ENCODE measurements around the gene GABRD.

Gene GABRD

GRCh38 chr1:2053784-2054376 is 34.7 kb downstream of the GABRD start:
- no peak for DNase-seq (ENCODE audit: low spot score)

GRCh38 chr1:2054560-2054959 is 35.4 kb downstream of the GABRD start:
- DNase-seq (ENCODE audit: low spot score), result no peak

GRCh38 chr1:2055911-2056575 is 36.9 kb downstream of the GABRD start:
- DNase-seq (ENCODE audit: low spot score), result no peak

DNA sequence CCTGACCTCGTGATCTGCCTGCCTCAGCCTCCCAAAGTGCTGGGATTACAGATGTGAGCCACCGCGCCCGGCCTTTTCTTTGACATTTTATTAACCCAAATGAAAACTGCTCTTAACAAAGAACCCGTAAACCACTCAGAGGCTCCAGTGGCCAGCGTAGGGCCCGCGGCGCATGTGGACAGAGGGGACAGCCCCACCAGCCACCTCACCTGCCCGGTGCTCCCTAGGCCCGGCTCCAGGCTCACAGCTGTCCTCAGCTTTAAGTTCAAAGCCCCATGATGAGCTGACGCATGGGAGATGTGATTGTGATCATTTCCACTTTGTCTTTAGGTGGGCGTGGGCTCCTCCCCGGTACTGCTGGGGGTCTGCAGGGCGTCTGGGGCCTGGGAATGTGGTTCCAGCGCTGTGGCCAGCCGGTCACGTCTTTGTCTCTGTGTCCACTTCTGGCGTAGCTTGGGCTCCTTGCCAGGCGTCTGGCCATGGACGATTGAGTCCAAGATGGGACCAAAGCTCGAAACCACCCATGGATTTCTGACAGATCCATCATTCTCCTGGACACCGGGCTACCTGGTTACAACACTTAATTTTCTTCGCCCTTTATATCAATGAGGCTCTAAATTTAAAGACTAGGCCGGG is 37.9 kb downstream of the GABRD start:
- DNase-seq (ENCODE audit: low spot score), result no peak

- DNase-seq (ENCODE audit: low spot score), result no peak
Measured at GRCh38 chr1:2059290-2059953, 40.3 kb downstream of the GABRD start.

- no peak for DNase-seq (ENCODE audit: low spot score)
Measured at GRCh38 chr1:2060072-2060471, 40.9 kb downstream of the GABRD start.

DNA sequence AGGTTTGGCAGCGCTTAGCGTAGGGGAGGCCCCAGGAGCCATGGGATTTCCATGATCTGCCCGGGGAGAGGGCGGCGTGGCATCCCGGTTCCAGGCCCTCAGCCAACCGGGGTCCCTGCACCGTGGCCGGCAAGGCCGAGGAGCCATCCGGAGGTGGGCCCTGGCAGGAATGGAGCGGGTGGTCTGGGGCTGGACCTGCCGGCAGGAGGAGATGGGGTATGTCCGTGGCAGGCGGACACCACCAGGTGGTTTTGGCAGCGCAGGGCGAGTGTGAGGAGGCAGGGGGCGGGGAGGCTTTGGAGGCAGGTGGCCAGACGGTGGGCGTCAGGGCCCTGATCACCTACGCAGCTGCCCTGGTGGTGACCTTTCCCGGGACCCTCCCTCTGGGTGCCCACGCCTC is 41.4 kb downstream of the GABRD start:
- no peak for DNase-seq (ENCODE audit: low spot score)

DNA sequence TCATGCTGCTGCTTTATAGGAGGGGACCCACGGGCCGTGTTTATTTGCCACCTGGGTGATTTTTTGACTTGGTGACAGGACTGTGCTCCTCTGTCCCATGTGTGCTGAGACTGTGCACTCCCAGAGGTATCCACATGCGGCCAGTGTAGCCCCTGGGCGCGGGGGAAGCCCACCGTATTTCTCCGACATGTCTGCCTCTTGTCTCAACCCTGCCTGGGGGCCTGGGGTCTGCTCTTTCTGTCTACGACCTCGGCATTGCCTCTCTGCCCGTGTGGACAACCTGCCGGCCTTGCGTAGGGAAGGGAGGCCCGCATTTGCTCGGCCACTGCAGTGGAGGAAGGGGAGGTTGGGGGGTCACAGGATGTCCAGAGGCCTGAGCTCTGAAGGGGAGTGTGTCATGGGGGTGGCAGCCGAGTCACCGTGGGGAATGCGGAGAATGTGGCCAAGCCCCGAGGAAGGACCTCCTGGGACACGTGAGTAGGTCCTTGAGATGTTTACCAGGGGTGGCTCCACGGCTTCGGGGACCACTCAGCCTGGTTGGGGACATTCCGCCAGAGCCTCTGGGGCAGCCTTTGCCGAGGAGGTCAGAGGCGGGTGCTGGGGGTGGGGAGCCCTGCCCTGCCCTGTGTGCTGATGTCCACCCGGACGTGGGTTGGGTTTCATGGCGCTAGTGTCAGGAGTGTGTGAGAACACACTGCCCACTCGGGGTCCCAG is 42.1 kb downstream of the GABRD start:
- DNase-seq (ENCODE audit: low spot score), result no peak

DNA sequence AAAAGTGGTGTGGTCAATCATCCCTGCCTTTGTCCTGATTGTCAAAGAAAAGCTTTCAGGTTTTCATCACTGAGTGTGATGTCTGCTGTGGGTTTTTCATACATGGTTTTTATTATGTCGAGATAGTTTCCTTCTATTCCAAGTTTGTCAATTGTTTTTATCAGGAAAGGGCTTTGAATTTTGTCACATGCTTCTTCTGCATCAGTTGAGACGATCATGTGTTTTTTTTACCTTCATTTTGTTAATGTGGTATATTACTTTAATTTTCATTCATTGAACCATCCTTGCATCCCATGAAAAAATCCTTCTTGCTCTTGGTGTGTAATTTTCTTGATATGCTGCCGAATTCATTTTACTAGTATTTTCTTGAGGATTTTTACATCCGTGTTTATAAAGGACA is 46.6 kb downstream of the GABRD start:
- DNase-seq (ENCODE audit: low spot score), result no peak

GRCh38 chr1:2067393-2067792 is 48.2 kb downstream of the GABRD start:
- no peak for DNase-seq (ENCODE audit: low spot score)

- no peak for DNase-seq (ENCODE audit: low spot score)
Measured at GRCh38 chr1:2067981-2068380, 48.8 kb downstream of the GABRD start.

GRCh38 chr1:2068951-2069350 is 49.8 kb downstream of the GABRD start:
- DNase-seq (ENCODE audit: low spot score), result no peak

DNA sequence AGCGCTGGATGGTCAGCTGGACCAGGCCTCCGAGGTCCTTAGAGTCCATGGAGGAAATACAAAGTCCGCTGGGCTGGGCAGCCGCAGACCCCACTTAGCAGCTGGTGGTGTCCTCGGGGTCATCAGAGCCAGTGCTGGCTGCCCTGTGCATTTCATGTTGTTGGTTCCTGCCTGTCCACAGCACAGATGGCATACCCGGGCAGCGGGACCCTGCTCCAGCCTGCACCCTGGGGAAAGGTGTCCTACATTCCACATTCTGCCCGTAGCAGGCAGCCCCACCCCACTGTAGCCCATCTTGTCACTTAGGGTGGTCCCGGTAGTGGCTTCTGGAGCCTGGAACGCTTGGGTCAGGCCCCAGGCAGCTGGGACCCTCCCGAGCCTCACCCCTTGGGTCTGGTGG is 50.9 kb downstream of the GABRD start:
- DNase-seq (ENCODE audit: low spot score), result no peak

DNA sequence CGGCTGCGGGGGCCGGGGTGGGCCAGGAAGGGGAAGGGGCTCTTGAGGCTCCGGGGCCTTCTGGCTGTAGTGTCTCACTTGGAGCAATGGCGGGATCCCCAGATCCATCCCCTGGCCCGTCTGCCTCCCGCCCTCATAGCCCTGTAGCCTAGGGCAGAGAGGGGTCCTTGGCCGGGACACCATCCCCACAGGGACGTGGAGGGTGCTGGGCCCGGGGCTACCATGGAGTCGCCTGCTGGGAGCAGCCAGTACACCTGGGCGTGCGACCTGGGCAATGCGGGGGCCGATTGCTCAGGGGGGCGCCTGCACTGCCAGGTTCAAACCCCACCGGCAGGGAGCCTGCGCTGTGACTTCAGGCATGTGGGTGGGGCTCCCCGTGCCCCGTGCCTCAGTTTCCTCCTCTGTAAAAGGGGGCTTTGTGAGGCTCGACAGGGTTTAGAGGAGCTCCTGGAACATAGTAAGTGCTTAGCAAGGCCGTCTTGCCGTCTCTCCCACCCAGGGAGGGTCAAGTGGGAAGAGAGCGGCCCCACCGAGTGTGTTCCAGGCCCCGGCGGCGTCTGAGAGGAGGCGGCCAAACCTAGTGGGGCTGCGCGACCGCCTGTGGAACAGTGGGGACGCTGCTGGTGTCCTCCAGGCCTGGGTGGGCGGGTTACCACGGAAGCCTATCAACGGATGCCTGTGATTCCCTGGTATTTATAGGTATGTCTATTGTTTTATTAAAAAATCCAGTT is 51.8 kb downstream of the GABRD start:
- no peak for DNase-seq (ENCODE audit: low spot score)

DNA sequence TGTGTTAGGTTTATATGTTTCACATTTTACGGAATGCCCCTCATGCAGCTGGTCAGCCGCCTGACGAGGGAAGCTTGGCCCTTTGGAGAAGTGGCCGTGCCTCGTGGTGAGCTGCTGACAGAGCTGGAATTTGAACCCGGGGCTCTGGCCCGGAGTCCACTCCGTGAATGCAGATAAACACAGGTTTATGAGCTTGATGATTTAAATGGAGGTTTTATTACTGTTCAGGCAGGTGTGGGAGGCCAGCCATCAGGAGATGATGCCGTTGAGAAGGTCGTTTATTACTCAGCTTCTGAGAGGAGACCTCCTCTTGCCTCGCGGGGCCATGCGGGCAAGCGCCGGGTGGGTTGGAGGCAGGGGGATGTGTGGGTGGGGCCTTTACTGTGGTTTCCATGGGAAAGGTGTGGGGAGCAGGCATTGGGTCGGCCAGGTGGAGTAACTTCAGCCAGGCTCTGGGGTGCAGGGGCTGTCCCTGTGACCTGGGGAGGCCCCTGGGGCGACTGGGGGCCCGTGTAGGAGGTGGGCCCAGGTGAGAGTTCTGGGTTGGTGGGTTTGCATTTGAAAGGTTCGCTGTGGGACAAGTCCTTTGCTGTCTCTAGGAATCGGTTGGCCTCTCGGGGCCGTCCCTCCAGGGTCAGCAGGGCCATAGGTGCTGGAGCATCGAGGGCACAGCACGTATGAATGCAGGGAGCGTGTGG is 53.1 kb downstream of the GABRD start:
- no peak for DNase-seq (ENCODE audit: low spot score)

DNA sequence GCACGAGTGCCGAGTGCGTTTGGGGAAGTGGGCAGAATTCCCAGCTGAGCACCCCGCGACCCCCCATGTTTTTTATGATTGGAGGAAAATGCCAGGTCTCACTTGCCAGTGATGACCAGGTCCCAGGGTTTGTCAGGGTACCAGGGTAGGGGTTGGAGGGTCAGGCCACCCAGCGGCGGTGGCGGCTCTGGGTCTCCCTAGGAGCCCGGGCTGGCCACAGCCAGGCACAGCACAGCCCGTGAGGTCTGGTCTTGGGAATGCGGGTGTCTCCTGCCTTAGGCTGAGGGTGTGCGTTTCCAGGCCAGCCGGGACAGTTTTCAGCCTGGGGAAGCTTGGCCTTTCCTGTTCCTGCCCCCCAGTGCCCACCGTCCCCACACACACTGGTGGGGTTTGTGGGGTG is 53.7 kb downstream of the GABRD start:
- no peak for DNase-seq (ENCODE audit: low spot score)

GRCh38 chr1:2073382-2074230 is 54.5 kb downstream of the GABRD start:
- no peak for DNase-seq (ENCODE audit: low spot score)

- no peak for DNase-seq (ENCODE audit: low spot score)
Measured at GRCh38 chr1:2074396-2074795, 55.3 kb downstream of the GABRD start.

DNA sequence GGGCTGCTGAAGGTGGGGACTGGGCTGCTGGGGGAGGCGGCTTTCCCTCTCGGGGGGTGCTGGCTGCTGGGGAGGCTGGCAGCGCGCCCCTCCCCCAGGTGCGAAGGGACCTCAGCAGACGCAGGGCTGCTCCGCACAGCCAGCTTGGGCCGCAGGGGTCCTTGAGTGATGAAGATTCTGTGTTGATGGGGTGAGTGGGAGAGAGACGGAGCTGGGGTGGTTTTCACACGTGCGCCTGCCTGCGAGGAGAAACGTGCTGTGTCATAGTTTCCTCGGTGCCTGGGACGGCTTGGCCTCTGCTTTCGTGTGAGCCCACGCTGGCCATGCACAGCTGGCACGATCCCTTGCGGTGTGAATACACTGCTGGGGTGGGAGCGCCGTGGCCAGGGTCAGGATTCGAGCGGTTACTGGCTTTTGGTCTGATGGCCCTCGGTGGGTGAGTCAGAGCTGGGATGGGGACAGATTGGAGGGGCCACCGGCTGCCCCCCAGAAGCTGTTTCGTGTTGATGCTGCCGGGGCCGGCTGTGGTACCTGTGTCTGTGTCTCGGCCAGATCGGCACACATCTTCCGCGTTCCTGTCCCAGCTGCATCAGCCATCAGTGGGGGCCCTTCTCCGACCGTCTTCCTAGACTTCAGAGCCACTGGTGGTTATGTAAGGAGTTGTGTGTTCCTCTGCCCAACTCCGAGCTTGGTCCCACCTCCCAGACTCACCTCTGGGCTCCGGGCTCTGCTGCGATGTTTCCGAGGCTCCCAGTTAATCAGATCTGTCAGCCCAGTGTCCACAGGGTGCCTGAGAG is 56.0 kb downstream of the GABRD start:
- DNase-seq (ENCODE audit: low spot score), result no peak
